Gastroesophageal sphincter (tissue), 4 donors: ENCODE measurements around the gene LYSMD1. TPM values are rescaled to one million over a fixed set of nuclear protein-coding genes. Genes with fewer than 3 reads are reported as not detected.

Experiments used
- ATAC-seq: fragments of 150-250 bp; one replicate; pipeline ENCODE4 v1.9.1; 2016; ENCODE audit warnings: mild to moderate bottlenecking, moderate library complexity
- H3K27ac ChIP-seq, 4 donors: fragments of 200-600 bp; sonication (generic) in 3 of 4; 1 replicate in 3 of 4; 2 replicates in 1 of 4; pipeline ENCODE4 v1.5.1; 2016 to 2019
- H3K27me3 ChIP-seq: fragments of 200-600 bp; sonication (generic); one replicate; pipeline ENCODE4 v1.5.1; 2019
- H3K36me3 ChIP-seq, 2 donors: fragments of 200-600 bp; sonication (generic); one replicate each; pipeline ENCODE4 v1.5.1; 2019; ENCODE audit warnings: control low read depth in 1 of 2
- H3K4me1 ChIP-seq, 3 donors: fragments of 200-600 bp; sonication (generic); 1 replicate in 2 of 3; 2 replicates in 1 of 3; pipeline ENCODE4 v1.5.1; 2016 to 2019; ENCODE audit warnings: control low read depth in 2 of 3
- H3K4me3 ChIP-seq, 2 donors: fragments of 200-600 bp; sonication (generic); one replicate each; pipeline ENCODE4 v1.5.1; 2019; ENCODE audit warnings: mild to moderate bottlenecking in 1 of 2, moderate library complexity in 1 of 2
- H3K9me3 ChIP-seq, 3 donors: fragments of 200-600 bp; sonication (generic); one replicate each; pipeline ENCODE4 v1.5.1; 2017 to 2019; ENCODE audit warnings: control low read depth in 2 of 3
- CTCF ChIP-seq, 4 experiments: fragments of 200-600 bp in 2 of 4; fragments of 450-650 bp in 2 of 4; sonication (generic) in 1 of 4; IDR thresholded peaks; one replicate each; pipeline ENCODE4 v1.5.1; 2017 to 2019; ENCODE audit warnings: antibody characterized with exemption in 4 of 4, mild to moderate bottlenecking in 2 of 4, moderate library complexity in 2 of 4
- EP300 ChIP-seq: sonication (generic); formaldehyde crosslinking; IDR thresholded peaks from one replicate; pipeline ENCODE4 v1.6.1; 2017; ENCODE audit warnings: antibody characterized with exemption, mild to moderate bottlenecking
- POLR2A ChIP-seq, 2 donors: fragments of 450-650 bp; IDR thresholded peaks; one replicate each; pipeline ENCODE4 v1.6.1; 2017; ENCODE audit warnings: antibody characterized with exemption in 2 of 2, mild to moderate bottlenecking in 2 of 2, moderate library complexity in 1 of 2
- POLR2AphosphoS5 ChIP-seq: sonication (generic); formaldehyde crosslinking; IDR thresholded peaks from one replicate; pipeline ENCODE4 v1.6.1; 2017; ENCODE audit warnings: antibody characterized with exemption
- WGBS, 2 donors: methylation state at CpG; one replicate each; pipeline ENCODE4 v1.1.5; 2018; ENCODE audit warnings: low coverage in 1 of 2; 5-methylcytosine and 5-hydroxymethylcytosine counted together
- total RNA-seq, 4 donors: library from RNA; depleted of rRNA; stranded (reverse); fragments of >200 nt; gene quantifications; one replicate each; pipeline ENCODE4 v1.1.0, GENCODE V29; 2016

LYSMD1 gene
- total RNA-seq, 4 donors from 2014 or later, result 14.0 to 28.6 (median 14.4) TPM

- peaks cover 0 to 24% (median 8%) of the 10 kb centered on the region in 3 donors for H3K4me1 ChIP-seq
- H3K27ac ChIP-seq, result peak overlapping the region; percentile 26 to 82 (median 78)
- 8 to 11% methylated on average over 14 to 16 of the region's 45 CpGs for WGBS, 2 donors
- peak; percentile 98 for ATAC-seq
- peaks cover 0 to 37% of the 10 kb centered on the region in 2 donors for H3K36me3 ChIP-seq
- peak overlapping the region; percentile 36 to 46 for H3K4me3 ChIP-seq
- H3K9me3 ChIP-seq, result no peaks in the 10 kb centered on the region
- no peak for TF ChIP-seq POLR2A (IDR thresholded peaks at IDR 0.05)
- no peak for TF ChIP-seq EP300
- TF ChIP-seq POLR2AphosphoS5, result peak; percentile 34
- TF ChIP-seq CTCF (IDR thresholded peaks at IDR 0.05), result peak in 2 of 4 experiments; percentile 17
- no peaks in the 10 kb centered on the region for H3K27me3 ChIP-seq
These were observed 34.6 kb downstream of the LYSMD1 start for GRCh38 chr1:151130987-151131586.

DNA sequence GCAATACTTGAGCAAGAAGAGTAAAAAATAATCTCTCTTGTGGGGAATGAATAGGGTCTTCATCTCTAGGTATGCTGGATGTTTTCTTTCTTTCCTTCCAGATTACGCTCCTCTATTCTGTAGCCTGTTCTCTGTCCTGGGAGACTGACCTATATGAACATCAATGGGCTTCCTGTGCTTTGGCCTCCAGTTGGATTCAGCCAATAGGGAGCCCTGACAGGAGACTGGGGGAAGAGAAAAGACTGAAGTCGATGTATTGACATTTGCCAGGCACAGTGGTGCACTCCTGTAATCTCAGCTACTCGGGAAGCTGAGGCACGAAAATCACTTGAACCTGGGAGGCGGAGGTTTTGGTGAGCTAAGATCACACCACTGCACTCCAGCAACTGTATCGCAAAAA is 36.9 kb downstream of the LYSMD1 start:
- TF ChIP-seq EP300 (no peak), POLR2A (IDR thresholded peaks at IDR 0.05) (no peak), POLR2AphosphoS5 (no peak), CTCF (IDR thresholded peaks at IDR 0.05) (no peak)
- peaks cover 0 to 30% of the 10 kb centered on the region in 2 donors for H3K36me3 ChIP-seq
- 61 to 84% methylated on average over 6 of the region's 6 CpGs for WGBS, 2 donors
- H3K27ac ChIP-seq, result no peak overlapping the region
- no peaks in the 10 kb centered on the region for H3K9me3 ChIP-seq
- ATAC-seq, result no peak
- no peaks in the 10 kb centered on the region for H3K27me3 ChIP-seq
- no peak overlapping the region for H3K4me3 ChIP-seq
- peaks cover 0 to 24% (median 8%) of the 10 kb centered on the region in 3 donors for H3K4me1 ChIP-seq

DNA sequence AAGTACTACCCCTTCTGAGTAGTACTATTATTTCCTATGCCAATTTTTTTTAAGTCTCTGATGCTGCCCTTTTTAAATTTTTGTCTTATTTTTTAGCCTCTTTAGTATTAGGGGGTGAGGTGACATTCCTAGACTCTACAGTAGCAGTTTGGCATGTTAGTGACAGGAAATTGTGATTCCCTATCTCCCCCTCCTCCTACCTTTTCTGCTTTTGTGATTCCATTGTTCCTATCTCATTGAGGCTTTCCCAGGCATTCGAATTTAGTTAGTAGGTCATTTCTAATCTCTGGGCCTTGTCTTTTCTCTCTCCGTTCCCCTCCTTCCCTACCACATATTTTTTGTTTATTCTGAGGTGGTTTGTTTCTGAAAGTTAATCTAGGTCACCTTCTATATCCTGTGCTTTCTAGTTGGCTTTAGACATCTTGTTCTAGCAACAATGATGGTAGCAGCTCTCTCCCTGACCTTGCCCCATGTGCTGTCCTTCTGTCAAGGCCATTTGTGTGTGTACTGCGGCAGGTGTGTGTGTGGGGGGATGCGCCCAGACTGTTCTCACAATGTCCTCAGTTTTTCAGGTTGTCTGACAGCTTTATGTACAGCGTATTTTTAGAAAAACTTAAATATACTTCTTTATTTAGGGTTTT is 40.8 kb downstream of the LYSMD1 start:
- no peak for ATAC-seq
- Histone ChIP-seq H3K4me3 (no peak overlapping the region), H3K4me1 (no peaks in the 10 kb centered on the region), H3K27ac (no peak overlapping the region), H3K36me3 (peaks cover 0 to 55% of the 10 kb centered on the region in 2 donors), H3K9me3 (no peaks in the 10 kb centered on the region), H3K27me3 (no peaks in the 10 kb centered on the region)
- no peak for TF ChIP-seq EP300
- TF ChIP-seq CTCF (IDR thresholded peaks at IDR 0.05), result no peak
- TF ChIP-seq POLR2AphosphoS5, result no peak
- TF ChIP-seq POLR2A (IDR thresholded peaks at IDR 0.05), result no peak
- 76 to 77% methylated on average over 5 of the region's 5 CpGs for WGBS, 2 donors

DNA sequence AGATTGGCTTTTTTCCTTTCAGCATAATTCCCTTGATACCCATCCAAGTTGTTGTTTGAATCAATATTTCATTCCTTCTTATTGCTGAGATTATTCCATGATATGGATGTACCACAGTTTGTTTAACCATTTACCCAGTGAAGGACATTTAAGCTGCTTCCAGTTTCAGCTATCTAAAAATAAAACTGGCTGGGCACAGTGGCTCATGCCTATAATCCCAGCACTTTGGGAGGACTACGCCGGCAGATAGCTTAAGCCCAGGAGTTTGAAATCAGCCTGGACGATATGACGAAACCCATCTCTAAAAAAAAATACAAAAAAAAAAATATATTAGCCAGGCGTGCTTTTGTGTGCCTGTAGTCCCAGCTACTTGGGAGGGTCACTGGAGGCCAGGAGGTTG is 51.8 kb downstream of the LYSMD1 start:
- no peaks in the 10 kb centered on the region for H3K27me3 ChIP-seq
- TF ChIP-seq CTCF (IDR thresholded peaks at IDR 0.05) (no peak), POLR2AphosphoS5 (no peak), POLR2A (IDR thresholded peaks at IDR 0.05) (no peak), EP300 (no peak)
- 100% methylated on average over 2 to 3 of the region's 5 CpGs for WGBS, 2 donors
- no peaks in the 10 kb centered on the region for H3K9me3 ChIP-seq
- ATAC-seq, result no peak
- H3K4me3 ChIP-seq, result no peak overlapping the region
- no peak overlapping the region for H3K27ac ChIP-seq
- no peaks in the 10 kb centered on the region for H3K4me1 ChIP-seq
- H3K36me3 ChIP-seq, result peaks cover 0 to 91% of the 10 kb centered on the region in 2 donors

Other genes with a start within 250 kb of the LYSMD1 start
- 10 to 100 TPM; 21.9 to 32.2 (median 28.7) TPM for gene SETDB1, start 239.5 kb downstream of the LYSMD1 start, total RNA-seq
- 100 to 1,000 TPM in 3 of 4 donors, 10 to 100 TPM in 1; 98.3 to 142 (median 127) TPM for gene CERS2, start 191.1 kb downstream of the LYSMD1 start, total RNA-seq
- under 1 TPM in 1 of 4 donors, not detected in 3; 0.31 TPM for gene ANXA9, start 183.6 kb downstream of the LYSMD1 start, total RNA-seq
- gene MINDY1, start 159.0 kb downstream of the LYSMD1 start, total RNA-seq, result 10 to 100 TPM; 21.2 to 39.2 (median 33.2) TPM
- 10 to 100 TPM; 24.2 to 28.9 (median 26.7) TPM for gene PRUNE1, start 157.5 kb downstream of the LYSMD1 start, total RNA-seq
- gene BNIPL, start 129.3 kb downstream of the LYSMD1 start, total RNA-seq, result 1 to 10 TPM in 1 of 4 donors, under 1 TPM in 3; 0.13 to 6.1 (median 0.70) TPM
- 1 to 10 TPM; 3.7 to 9.8 (median 7.0) TPM for gene C1orf56, start 118.2 kb downstream of the LYSMD1 start, total RNA-seq
- 10 to 100 TPM; 51.2 to 56.0 (median 54.4) TPM for gene CDC42SE1, start 106.3 kb downstream of the LYSMD1 start, total RNA-seq
- 1 to 10 TPM in 2 of 4 donors, under 1 TPM in 2; 0.16 to 1.8 (median 1.1) TPM for gene MLLT11, start 105.5 kb downstream of the LYSMD1 start, total RNA-seq
- gene GABPB2, start 95.1 kb downstream of the LYSMD1 start, total RNA-seq, result 10 to 100 TPM; 20.6 to 28.5 (median 21.6) TPM
- 10 to 100 TPM in 1 of 4 donors, 1 to 10 TPM in 3; 6.1 to 13.9 (median 8.0) TPM for gene SEMA6C, start 19.3 kb downstream of the LYSMD1 start, total RNA-seq
- 1 to 10 TPM in 3 of 4 donors, under 1 TPM in 1; 0.85 to 7.2 (median 4.4) TPM for gene TNFAIP8L2, start 9.3 kb downstream of the LYSMD1 start, total RNA-seq
- 10 to 100 TPM; 18.7 to 32.0 (median 25.6) TPM for gene SCNM1, start 242 bp upstream of the LYSMD1 start, total RNA-seq
- 1 to 10 TPM in 1 of 4 donors, not detected in 3; 2.2 TPM for gene TMOD4, start 10.1 kb upstream of the LYSMD1 start, total RNA-seq
- gene VPS72, start 24.3 kb upstream of the LYSMD1 start, total RNA-seq, result 10 to 100 TPM; 46.4 to 82.0 (median 66.5) TPM
- gene PIP5K1A, start 32.6 kb upstream of the LYSMD1 start, total RNA-seq, result 10 to 100 TPM; 42.8 to 80.1 (median 49.9) TPM
- gene PSMD4, start 88.8 kb upstream of the LYSMD1 start, total RNA-seq, result 100 to 1,000 TPM; 163 to 184 (median 171) TPM
- gene ZNF687, start 116.4 kb upstream of the LYSMD1 start, total RNA-seq, result 10 to 100 TPM; 18.4 to 27.6 (median 24.4) TPM
- gene PI4KB, start 161.5 kb upstream of the LYSMD1 start, total RNA-seq, result 100 to 1,000 TPM in 2 of 4 donors, 10 to 100 TPM in 2; 95.0 to 104 (median 97.9) TPM
- gene RFX5, start 181.3 kb upstream of the LYSMD1 start, total RNA-seq, result 10 to 100 TPM; 32.6 to 66.1 (median 44.5) TPM
- 100 to 1,000 TPM in 2 of 4 donors, 10 to 100 TPM in 2; 52.8 to 251 (median 109) TPM for gene SELENBP1, start 206.8 kb upstream of the LYSMD1 start, total RNA-seq
- 100 to 1,000 TPM; 192 to 245 (median 232) TPM for gene PSMB4, start 233.7 kb upstream of the LYSMD1 start, total RNA-seq